GM21825 (cell line): Measurements from ENCODE around the gene CHRNB4.

Experiments
- ATAC-seq: cut with Tn5 transposase; IDR thresholded peaks from one replicate; pipeline ENCODE4 v1.9.1; 2021; ENCODE audit warnings: mild to moderate bottlenecking, moderate library complexity; ENCODE audit not compliant: unreplicated experiment

The CHRNB4 gene

DNA sequence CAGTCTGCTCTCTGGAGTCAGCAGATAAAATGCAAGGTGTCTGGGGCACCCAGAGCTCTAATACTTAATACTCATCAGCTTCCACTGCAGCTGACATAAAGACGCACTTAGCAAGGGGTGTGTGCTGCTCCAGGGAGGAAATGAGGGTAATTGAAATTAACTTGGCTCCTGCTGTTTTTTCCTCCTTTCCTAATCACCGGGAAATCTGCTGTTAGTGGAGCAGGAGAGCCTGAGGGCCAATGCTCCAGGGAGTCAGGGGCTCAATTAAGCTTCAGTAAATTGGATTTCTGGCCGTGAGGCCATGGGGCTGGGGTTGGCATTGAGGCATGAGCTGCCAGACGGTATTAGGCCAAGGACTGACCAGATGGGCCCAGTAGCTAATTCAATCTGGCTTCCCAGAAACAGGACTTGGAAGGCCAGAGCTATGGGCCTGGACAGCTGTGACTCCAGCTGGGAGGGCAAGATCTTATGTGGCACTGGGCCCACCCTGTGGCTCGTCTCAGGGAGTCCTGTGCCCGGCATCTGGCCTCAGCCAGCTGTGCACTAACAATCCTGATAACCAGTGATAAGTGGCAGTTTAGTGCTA lies 30.7 kb upstream of the CHRNB4 start:
- ATAC-seq, result no peak

DNA sequence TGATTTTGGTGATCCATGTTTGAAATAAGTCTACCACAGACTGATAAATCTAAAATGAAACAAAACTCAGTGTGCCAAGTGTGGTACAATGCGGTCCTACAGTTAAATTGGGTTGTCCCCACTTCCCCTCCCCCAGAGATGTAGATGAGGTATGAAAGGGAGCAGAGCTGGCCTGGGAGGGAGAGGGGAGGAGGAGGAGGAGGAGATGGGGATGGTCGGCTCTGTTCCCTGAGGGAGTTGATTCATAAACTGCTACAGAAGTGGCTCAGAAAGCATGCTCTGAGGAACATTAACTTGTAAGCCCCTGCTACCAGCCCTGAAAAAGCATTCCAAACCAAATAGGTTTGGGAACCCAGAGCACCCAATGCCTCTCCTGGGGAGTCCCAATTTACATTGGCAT lies 28.0 kb upstream of the CHRNB4 start:
- no peak for ATAC-seq

DNA sequence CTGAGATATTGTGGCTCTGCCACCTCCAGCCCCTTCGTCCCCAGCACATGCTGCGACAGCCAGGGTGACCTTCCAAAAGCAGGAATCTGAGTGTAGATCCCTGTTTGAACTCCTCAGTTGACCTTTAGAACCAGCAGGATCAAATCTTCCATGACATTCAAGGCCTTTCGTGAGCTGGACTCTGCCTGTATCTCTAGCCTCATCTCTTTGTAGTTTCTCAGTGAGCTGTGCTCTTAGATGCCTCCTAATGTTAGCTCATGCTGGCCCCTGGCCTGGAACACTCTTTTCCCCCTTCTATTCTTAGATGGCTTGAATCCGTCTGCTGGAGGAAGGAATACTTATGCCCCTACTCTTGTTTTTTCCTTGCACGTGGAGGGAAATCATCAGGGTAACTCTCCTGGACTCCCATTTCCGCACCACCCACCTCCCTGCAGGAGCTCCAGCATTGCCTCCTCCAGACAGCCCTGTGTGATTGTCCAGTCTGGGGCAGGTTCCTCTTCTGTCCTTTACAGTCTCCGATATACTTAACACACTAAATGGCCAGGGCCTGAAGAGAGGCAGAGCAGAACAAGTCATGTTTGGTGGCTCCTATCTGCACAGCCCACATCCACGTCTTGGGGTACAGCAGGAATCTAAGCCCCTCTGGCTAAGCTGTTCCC lies 26.7 kb upstream of the CHRNB4 start:
- ATAC-seq, result no peak

DNA sequence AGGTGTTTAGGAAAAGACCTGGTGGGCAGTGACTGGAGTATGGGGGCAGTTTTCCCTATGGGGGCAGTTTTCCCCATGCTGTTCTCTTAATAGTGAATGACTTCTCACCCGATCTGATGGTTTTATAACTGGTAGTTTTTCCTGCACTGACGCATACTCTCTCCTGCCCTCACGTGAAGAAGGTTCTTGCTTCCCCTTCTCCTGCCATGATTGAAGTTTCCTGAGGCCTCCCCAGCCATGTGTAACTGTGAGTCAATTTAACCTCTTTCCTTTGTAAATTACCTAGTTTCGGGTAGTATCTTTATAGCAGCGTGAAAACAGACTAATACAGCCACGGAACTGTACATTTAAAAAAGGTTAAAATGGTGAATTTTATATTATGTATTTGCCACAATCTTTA lies 25.0 kb upstream of the CHRNB4 start:
- ATAC-seq, result no peak

DNA sequence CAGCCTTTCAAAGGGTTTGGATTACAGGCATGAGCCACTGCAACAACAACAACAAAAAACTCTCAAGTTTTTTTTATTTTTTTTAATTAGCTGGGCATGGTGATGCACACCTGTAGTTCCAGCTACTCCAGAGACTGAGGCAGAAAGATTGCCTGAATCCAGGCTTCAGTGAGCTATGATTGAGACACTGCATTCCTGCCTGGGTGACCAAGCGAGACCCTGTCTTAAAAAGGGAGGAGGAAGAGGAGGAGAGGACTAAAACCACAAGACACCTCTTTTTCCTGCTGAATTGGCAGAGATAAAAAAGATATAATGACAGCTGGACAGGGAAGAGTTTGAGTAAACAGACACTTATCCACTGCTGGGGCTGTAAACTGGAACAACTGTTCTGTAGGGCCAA lies 22.7 kb upstream of the CHRNB4 start:
- no peak for ATAC-seq

DNA sequence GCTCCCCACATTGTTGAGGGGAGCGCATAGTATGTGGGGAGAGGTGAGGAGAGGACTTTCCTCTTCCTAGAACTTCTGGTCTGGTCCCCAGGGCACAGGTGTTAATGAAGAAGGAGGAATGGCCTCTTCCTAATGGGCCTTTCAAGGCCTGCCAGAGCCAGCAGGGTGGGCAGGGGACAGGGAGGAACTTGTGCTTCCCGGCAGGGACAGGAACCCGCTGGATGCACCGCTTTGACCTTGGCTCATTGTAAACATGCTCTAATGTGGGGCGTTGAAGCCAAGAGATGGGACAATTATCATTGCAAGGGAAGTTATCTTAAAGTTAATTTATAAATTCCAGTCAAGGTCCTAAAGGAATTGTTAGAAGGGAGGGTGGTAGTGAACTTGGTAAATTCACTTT lies 21.0 kb upstream of the CHRNB4 start:
- no peak for ATAC-seq

DNA sequence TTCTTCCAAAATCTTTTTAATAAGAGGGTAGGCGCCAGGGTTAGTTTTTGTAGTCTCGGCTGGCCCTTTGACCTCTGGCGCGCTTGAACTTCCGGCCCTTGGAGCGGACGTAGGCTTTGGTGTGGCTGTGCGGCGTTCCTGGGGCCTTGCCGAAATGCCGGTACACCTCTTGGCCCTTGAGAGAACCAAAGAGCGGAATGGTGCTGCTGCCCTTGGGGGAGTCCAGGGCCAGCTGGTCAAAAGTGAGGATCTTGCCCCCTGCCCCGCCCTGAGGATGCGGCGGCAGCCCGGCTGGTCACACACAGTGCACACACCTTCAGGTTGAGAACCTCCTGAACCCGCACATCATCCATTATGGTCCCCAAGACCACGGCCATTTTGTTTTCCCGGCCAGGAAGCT lies 20.0 kb upstream of the CHRNB4 start:
- no peak for ATAC-seq

- ATAC-seq, result no peak
These were observed 19.6 kb upstream of the CHRNB4 start for GRCh38 chr15:78660584-78660983.

DNA sequence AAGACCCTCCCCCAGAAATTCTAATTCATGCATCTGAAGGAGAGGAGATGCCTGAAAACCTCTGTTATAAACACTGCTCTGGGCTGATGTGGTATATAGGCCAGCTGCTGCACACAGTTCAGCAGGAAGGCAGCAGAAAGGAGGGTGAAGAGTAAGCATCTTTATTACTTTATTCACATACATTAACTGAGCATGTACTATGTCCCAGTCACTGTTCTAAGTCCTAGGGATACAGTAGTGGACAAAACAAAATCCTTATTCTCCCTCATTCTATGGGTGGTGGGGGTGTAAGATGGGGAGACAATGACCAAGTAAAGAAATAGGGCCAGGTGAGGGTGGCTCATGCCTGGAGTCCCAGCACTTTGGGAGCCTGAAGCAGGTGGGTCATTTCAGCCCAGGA lies 17.8 kb upstream of the CHRNB4 start:
- ATAC-seq, result no peak

DNA sequence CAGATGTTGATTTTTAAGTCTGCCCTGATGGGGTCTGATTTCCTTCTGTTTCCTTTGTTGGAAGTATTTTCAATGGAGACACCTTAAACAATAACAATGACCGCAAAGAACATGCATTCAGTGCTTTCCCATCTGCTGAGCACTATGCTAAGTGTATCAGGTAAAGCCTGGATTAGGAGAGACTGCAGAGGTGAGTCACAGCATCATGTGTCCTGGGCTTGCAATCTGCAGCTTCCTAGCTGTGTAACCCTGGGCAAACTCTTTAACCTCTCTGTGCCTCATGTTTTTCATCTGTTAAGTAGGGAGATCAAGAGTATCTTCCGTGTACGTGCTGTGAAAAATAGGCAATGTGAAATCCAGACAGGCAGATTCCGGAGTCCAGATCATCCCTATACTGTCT lies 13.3 kb upstream of the CHRNB4 start:
- no peak for ATAC-seq

GRCh38 chr15:78651930-78652615 lies 11.1 kb upstream of the CHRNB4 start:
- no peak for ATAC-seq

GRCh38 chr15:78651007-78651406 lies 10.0 kb upstream of the CHRNB4 start:
- no peak for ATAC-seq

DNA sequence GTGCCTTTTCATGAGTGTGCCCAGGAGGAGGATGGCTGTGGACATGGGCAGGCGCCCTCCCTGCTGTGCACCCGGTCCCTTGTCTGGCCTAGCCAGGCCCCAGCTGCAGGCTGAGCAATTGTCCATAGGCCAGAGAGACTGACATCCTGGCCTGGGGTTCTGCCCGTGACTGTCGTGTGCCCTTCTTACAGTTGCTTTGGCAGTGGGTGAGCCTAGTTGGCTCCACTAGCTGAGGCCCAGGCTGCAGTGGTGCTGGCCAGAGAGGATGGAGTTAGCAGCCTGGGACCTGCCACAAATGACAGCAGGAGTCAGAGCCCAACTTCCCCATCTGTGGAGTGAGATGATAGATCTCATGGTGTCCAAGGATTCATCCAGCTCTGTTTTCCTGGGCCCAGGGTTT lies 9.0 kb upstream of the CHRNB4 start:
- ATAC-seq, result no peak

GRCh38 chr15:78645009-78645408 lies 4.0 kb upstream of the CHRNB4 start:
- no peak for ATAC-seq

DNA sequence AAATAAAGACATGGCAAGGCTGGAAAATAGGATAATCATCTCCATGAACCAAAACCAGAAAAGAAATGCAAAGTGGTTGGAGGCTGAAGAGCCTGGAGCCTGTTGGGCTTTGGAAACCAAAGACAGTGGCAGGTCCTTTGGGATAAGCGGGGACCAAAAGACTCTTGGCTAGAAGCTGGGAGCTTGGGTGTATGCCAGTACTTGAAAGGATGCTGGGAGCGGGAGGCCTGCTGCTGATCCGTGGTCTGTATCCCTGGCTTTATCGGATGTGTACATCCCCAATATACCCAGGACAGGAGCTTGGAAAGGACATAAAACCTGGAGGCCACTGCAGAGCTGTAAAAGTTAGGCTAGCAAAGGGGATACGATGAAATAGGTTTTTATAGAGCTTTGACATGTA lies 1.3 kb upstream of the CHRNB4 start:
- no peak for ATAC-seq

GRCh38 chr15:78641749-78642275 lies 802 bp upstream of the CHRNB4 start:
- no peak for ATAC-seq

DNA sequence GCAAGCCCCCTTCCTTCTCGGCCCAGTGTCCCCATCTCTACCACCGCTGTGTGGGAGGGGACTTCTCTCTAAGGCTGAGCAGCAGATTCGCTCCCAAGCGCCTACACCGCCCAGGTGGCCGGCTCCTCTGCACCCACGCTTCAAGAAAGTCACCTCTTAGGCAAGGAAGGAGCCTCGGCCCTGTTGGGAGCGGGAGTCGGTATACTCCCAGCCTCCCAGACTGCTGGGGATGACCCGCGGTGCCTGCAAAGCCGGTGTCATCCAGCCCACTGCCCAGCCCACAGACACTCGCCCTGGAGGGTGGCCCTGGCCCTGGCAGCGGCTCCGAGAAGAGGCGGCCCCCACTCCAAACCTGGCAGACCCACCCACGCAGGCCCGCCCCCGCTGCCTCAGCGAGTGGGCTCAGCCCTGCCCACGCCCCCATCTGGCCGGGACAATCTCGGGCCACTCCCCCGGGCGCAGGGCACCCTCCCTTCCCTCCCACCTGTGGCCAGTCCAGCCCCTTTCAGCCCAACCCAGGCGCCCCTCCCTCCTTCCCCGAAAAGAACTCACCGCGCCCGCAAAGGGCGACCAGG lies 396 bp downstream of the CHRNB4 start:
- ATAC-seq, result no peak

DNA sequence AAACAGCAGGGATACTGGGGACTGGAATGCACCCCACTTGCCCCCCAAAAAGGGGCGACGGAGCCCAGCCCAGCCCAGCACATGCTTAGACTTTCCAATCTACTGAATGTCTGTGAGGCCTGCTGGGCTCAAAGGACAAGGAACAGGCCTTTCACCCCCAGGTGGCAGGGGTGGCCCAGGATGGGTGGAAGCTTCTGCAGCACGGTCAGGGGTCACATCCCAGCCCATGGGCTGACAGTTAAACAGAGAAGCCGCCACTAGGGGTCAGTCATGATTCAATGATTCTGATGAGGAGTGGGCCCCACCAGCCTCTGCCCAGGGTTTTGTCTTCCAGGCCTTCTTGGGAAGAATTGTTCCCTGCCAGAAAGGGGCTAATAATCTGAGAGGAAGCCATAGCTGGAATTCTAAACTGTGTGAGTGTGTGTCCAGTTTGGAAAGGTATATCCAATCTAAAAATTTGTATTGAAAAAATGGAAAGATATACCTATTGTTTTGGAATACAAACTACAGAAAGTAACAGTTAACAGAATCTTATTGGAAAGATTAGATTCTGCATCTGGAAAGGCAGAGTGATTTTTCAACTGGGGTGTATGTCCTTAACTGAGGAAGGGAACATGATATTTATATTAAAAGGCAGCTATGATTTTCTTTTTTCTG lies 2.2 kb downstream of the CHRNB4 start:
- ATAC-seq, result no peak

DNA sequence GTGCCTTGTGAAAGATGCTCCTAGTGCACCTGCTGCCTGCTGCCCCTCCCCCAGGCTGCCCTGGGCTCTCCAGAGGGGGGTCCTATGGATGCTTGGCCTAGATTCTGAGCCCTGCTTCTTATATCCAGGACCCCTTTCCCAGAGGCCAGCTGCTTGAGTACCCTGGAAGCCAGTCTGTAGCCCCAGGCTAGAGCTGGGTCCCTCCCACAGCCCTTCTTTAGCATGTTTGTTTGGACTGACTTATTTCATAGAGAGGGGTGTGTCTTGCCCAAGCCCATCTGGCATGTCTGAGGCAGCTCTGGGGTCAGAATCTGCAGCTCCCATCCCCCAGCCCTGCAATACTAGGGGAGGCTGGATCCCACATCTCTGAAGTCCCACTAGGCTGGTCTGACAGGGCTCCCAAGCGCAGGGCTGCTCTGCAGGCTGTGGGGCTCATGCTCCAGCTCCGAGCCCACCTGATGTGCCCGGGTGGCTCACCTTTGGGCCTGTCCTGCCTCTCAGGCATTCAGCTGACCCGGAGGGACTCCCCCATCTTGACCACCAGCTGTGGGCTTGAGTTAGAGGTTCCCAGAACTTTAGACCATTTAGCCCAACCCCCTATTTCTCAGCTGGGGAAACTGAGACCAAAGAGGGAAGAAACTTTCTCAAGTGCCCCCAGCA lies 3.1 kb downstream of the CHRNB4 start:
- ATAC-seq, result no peak

DNA sequence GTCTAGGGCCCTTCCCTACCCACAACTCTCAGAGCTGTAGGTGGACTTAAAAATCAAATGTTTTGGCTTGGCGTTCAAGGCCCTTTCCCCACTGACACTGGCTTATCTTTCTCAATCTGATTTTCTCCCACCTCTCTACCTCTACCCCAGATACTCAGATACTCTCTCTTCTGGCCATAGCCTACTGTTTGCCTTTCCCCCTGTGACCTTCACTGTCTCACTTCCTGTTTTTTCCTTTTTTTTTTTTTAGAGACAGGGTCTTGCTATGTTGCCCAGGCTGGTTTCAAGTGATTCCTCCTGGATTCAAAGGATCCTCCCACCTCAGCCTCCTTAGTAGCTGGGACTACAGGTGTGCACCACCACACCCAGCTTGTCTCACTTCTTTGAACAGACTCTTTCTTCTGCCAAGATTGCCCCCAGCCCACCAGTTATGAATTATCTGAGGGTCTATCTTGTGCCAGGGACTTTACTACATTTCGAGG lies 4.6 kb downstream of the CHRNB4 start:
- no peak for ATAC-seq

GRCh38 chr15:78635346-78635745 lies 5.7 kb downstream of the CHRNB4 start:
- ATAC-seq, result no peak
